Umbilical cord (tissue), 2 donors: ENCODE data around the gene KRT222. TPM values are rescaled to one million over a fixed set of nuclear protein-coding genes. Genes with fewer than 3 reads are reported as not detected.
A peak's percentile ranks its signal among the peaks of the same experiment; 100 is the strongest.

Experiments
- DNase-seq: peaks from one replicate; pipeline ENCODE4 v3.0.0-alpha.2; 2015; ENCODE audit warnings: low spot score
- total RNA-seq: library from RNA; depleted of rRNA; stranded (reverse); fragments of >200 nt; gene quantifications from one replicate; pipeline ENCODE4 v1.2.3, GENCODE V29; 2014; ENCODE audit warnings: low replicate concordance; ENCODE audit not compliant: insufficient read depth

The KRT222 gene
- total RNA-seq, result 3.4 TPM

GRCh38 chr17:40664582-40665333, at the start of gene KRT222:
Gene KRT222, minus strand, starts transcription at chr17:40665177. Its CDS starts 78 bp downstream, at chr17:40665099.
- peak; percentile 6 for DNase-seq

- DNase-seq, result no peak
These were observed 49.5 kb upstream of the KRT222 start for GRCh38 chr17:40714473-40714872.

GRCh38 chr17:40707745-40708144, 42.8 kb upstream of the KRT222 start:
- no peak for DNase-seq

GRCh38 chr17:40705584-40705983, 40.6 kb upstream of the KRT222 start:
- no peak for DNase-seq

- no peak for DNase-seq
These were observed 38.7 kb upstream of the KRT222 start, which contains the start of gene KRT24 for GRCh38 chr17:40703652-40704051. Gene KRT24, minus strand, starts transcription at chr17:40703752. Its CDS starts 59 bp downstream, at chr17:40703693.

GRCh38 chr17:40702271-40702670, 37.3 kb upstream of the KRT222 start:
- peak; percentile 26 for DNase-seq

GRCh38 chr17:40699853-40700252, 34.9 kb upstream of the KRT222 start:
- peak; percentile 96 for DNase-seq

GRCh38 chr17:40699371-40699770, 34.4 kb upstream of the KRT222 start:
- peak; percentile 94 for DNase-seq

- DNase-seq, result peak; percentile 54
These were observed 32.3 kb upstream of the KRT222 start for GRCh38 chr17:40697297-40697696.

GRCh38 chr17:40696651-40697072, 31.7 kb upstream of the KRT222 start:
- DNase-seq, result no peak

- no peak for DNase-seq
These were observed 31.0 kb upstream of the KRT222 start for GRCh38 chr17:40695874-40696472.

- peak; percentile 78 for DNase-seq
These were observed 29.6 kb upstream of the KRT222 start for GRCh38 chr17:40694584-40694983.

- no peak for DNase-seq
These were observed 22.1 kb upstream of the KRT222 start for GRCh38 chr17:40687106-40687505.

GRCh38 chr17:40686192-40686591, 21.2 kb upstream of the KRT222 start:
- peak; percentile 17 for DNase-seq

- DNase-seq, result no peak
These were observed 16.0 kb upstream of the KRT222 start for GRCh38 chr17:40680998-40681397.

- DNase-seq, result no peak
These were observed 14.5 kb upstream of the KRT222 start for GRCh38 chr17:40679523-40679907.

GRCh38 chr17:40678902-40679522, 14.0 kb upstream of the KRT222 start:
- DNase-seq, result no peak

- DNase-seq, result no peak
These were observed 10.9 kb upstream of the KRT222 start for GRCh38 chr17:40675905-40676304.

- no peak for DNase-seq
These were observed 7.7 kb upstream of the KRT222 start for GRCh38 chr17:40672654-40673053.

GRCh38 chr17:40671282-40671681, 6.3 kb upstream of the KRT222 start:
- no peak for DNase-seq

GRCh38 chr17:40666331-40666730, 1.4 kb upstream of the KRT222 start:
- DNase-seq, result no peak

- no peak for DNase-seq
These were observed 1.7 kb downstream of the KRT222 start for GRCh38 chr17:40663252-40663651.

GRCh38 chr17:40659911-40660310, 5.1 kb downstream of the KRT222 start:
- DNase-seq, result no peak
